Gastrocnemius medialis (tissue), 4 donors: ENCODE results near the gene CCDC174. TPM values are rescaled to one million over a fixed set of nuclear protein-coding genes. Genes with fewer than 3 reads are reported as not detected.
A peak's percentile ranks its signal among the peaks of the same experiment; 100 is the strongest.
"Not testable (repeated sequence)": the region's sequence is repeated elsewhere in the genome, so short reads cannot be mapped to it uniquely, and the experiment has no call there.

Experiments used
- ATAC-seq, 2 donors: fragments of 150-250 bp; one replicate each; pipeline ENCODE4 v1.9.1; 2016
- DNase-seq, 2 donors: peaks; one replicate each; pipeline ENCODE4 v3.0.0-alpha.2; 2019
- H3K27ac ChIP-seq, 4 donors: fragments of 200-600 bp; sonication (generic); 1 replicate in 1 of 4; 2 replicates in 3 of 4; pipeline ENCODE4 v1.5.1; 2016 to 2018; ENCODE audit warnings: mild to moderate bottlenecking in 2 of 4, moderate library complexity in 1 of 4
- H3K27me3 ChIP-seq, 3 donors: fragments of 200-600 bp; sonication (generic) in 2 of 3; 1 replicate in 1 of 3; 2 replicates in 2 of 3; pipeline versions ENCODE4 v1.5.1 to v1.6.0; 2016 to 2019; ENCODE audit warnings: mild to moderate bottlenecking in 1 of 3, moderate library complexity in 1 of 3
- H3K36me3 ChIP-seq, 2 donors: fragments of 200-600 bp; sonication (generic) in 1 of 2; one replicate each; pipeline ENCODE4 v1.5.1; 2017 to 2018
- H3K4me1 ChIP-seq, 2 donors: fragments of 200-600 bp; sonication (generic) in 1 of 2; one replicate each; pipeline ENCODE4 v1.5.1; 2016 to 2017; ENCODE audit warnings: mild to moderate bottlenecking in 2 of 2
- H3K4me3 ChIP-seq, 4 donors: fragments of 200-600 bp; sonication (generic) in 3 of 4; 1 replicate in 1 of 4; 2 replicates in 3 of 4; pipeline ENCODE4 v1.5.1; 2016 to 2019; ENCODE audit warnings: mild to moderate bottlenecking in 2 of 4
- H3K9me3 ChIP-seq, 3 donors: fragments of 200-600 bp; sonication (generic) in 2 of 3; 1 replicate in 1 of 3; 2 replicates in 2 of 3; pipeline ENCODE4 v1.5.1; 2016 to 2019
- POLR2A ChIP-seq, 2 donors: fragments of 450-650 bp; IDR thresholded peaks; one replicate each; pipeline ENCODE4 v1.6.1; 2017; ENCODE audit warnings: antibody characterized with exemption in 2 of 2, mild to moderate bottlenecking in 2 of 2, moderate library complexity in 2 of 2
- in situ Hi-C, 4 donors: fragments of 200-750 bp; cut with MboI; loops; one replicate each; pipeline versions ENCODE4 v1.15.0 to v1.8.0; 2017; ENCODE audit warnings: low sequenced_read_pairs in 4 of 4
- intact Hi-C: fragments of 100-400 bp; cut with DNase I; formaldehyde crosslinking; loops from one replicate; pipeline ENCODE4 v1.15.1; 2023; ENCODE audit warnings: low total_unique reads
- total RNA-seq, 4 donors: library from RNA; depleted of rRNA; stranded (reverse); fragments of >200 nt; gene quantifications; one replicate each; pipeline versions ENCODE4 v1.1.0 to v1.2.3, GENCODE V29; 2016
- TF ChIP-seq, protein P1 (sequence below), 5 experiments: fragments of 450-650 bp in 3 of 5; fragments of 200-600 bp in 2 of 5; sonication (generic) in 2 of 5; IDR thresholded peaks in 4 of 5; conservative IDR thresholded peaks in 1 of 5; 1 replicate in 4 of 5; 2 replicates in 1 of 5; pipeline ENCODE4 v1.5.1; 2016 to 2019; ENCODE audit warnings: antibody characterized with exemption in 5 of 5, mild to moderate bottlenecking in 3 of 5, moderate library complexity in 3 of 5

Gene CCDC174
- total RNA-seq, 4 donors from 2014 or later = 11.1 to 22.2 (median 14.8) TPM

DNA sequence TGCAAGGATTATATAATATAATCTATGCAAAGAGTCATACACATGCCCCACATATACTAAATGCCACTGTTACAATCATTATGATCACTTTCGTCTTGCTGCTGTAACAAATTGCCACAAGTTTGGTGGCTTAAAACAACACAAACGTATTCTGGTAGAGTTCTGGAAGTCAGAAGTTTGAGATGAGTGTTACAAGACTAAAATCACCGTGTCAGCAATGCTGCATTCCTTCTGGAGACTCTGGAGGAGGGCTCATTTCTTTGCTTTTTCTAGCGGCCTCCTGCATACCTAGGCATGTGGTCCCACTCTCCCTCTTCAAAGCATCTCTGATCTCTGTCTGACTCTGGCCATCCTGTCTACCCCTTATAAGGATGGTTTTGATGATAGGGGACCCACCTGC lies 1.4 kb upstream of the CCDC174 start:
- Histone ChIP-seq H3K27me3 (no peaks in the 10 kb centered on the region), H3K4me3 (no peak overlapping the region), H3K36me3 (peaks cover 0 to 13% of the 10 kb centered on the region in 2 donors), H3K4me1 (peaks cover 21 to 26% of the 10 kb centered on the region in 2 donors), H3K9me3 (no peaks in the 10 kb centered on the region), H3K27ac (no peak overlapping the region)
- ATAC-seq (no peak), DNase-seq (no peak)
- intact Hi-C loops (loop anchor here (5.0 to 10.0 kb wide), 3 partner anchors 143 to 525 kb away; partner anchors contain the start of genes CHCHD4, RBSN and TMEM43), in situ Hi-C loops (loop anchor here (25.0 kb wide), 4 partner anchors 262 to 437 kb away; partner anchors contain the start of genes MRPS25 (in 2 of the 4) and RBSN (in 1 of the 4))
- TF ChIP-seq, protein P1, sequence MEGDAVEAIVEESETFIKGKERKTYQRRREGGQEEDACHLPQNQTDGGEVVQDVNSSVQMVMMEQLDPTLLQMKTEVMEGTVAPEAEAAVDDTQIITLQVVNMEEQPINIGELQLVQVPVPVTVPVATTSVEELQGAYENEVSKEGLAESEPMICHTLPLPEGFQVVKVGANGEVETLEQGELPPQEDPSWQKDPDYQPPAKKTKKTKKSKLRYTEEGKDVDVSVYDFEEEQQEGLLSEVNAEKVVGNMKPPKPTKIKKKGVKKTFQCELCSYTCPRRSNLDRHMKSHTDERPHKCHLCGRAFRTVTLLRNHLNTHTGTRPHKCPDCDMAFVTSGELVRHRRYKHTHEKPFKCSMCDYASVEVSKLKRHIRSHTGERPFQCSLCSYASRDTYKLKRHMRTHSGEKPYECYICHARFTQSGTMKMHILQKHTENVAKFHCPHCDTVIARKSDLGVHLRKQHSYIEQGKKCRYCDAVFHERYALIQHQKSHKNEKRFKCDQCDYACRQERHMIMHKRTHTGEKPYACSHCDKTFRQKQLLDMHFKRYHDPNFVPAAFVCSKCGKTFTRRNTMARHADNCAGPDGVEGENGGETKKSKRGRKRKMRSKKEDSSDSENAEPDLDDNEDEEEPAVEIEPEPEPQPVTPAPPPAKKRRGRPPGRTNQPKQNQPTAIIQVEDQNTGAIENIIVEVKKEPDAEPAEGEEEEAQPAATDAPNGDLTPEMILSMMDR (IDR thresholded peaks at IDR 0.05 in 4 of 5, conservative IDR thresholded peaks at IDR 0.05 in 1 of 5) = no peak
- no peak for TF ChIP-seq POLR2A (IDR thresholded peaks at IDR 0.05)

DNA sequence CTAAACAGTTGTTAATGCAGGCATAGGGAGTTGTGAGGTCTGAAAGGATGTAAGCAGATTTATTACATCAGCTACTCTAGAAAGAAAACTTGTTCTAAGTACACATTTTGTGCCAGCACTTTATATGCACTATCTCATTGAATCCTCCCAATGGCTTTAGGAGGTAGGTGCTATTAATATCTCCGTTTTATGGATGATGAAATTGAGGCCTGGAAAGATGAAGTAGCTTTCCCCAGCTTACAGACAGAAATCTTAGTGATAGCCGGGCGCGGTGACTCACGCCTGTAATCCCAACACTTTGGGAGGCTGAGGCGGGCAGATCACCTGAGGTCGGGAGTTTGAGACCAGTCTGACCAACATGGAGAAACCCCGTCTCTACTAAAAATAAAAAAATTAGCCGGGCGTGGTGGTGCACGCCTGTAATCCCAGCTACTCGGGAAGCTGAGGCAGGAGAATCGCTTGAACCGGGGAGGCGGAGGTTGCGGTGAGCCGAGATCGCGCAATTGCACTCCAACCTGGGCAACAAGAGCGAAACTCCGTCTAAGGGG lies 872 bp downstream of the CCDC174 start:
- not testable (repeated sequence) for H3K9me3 ChIP-seq, ATAC-seq, H3K27me3 ChIP-seq, DNase-seq
- Histone ChIP-seq H3K4me1 (peaks cover 21 to 26% of the 10 kb centered on the region in 2 donors), H3K4me3 (peak overlapping the region; percentile 67 to 85 (median 78)), H3K27ac (peak overlapping the region; percentile 89 to 96 (median 90)), H3K36me3 (peaks cover 0 to 35% of the 10 kb centered on the region in 2 donors)
- intact Hi-C loops (loop anchor here (5.0 to 10.0 kb wide), 3 partner anchors 145 to 528 kb away; partner anchors contain the start of genes CHCHD4, RBSN and TMEM43), in situ Hi-C loops (loop anchor here (25.0 kb wide), 4 partner anchors 260 to 435 kb away; partner anchors contain the start of genes MRPS25 (in 2 of the 4) and RBSN (in 1 of the 4))

DNA sequence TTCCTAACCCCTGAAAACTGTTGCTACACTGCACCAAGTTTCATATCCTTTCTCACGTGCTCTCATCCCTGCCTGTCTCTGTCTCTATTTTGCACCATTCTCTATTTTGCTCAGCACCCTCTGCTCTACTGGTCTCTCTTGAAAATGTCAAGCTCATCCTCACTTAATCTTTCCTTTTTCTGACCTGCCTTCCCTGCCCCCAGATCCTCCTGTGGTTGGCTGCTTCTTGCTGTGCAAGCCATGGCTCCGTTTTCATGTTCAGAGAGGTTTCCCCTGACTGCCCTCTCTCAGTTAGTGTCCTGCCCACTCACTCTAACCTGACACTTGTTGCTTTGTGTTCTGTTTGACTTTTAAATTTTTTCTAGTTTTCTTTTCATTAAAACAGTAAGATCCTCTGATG lies 6.0 kb downstream of the CCDC174 start:
- TF ChIP-seq, protein P1 (IDR thresholded peaks at IDR 0.05 in 4 of 5, conservative IDR thresholded peaks at IDR 0.05 in 1 of 5) = no peak
- TF ChIP-seq POLR2A (IDR thresholded peaks at IDR 0.05) = no peak
- ATAC-seq (no peak), DNase-seq (no peak)
- H3K4me3 ChIP-seq = no peak overlapping the region
- no peak overlapping the region for H3K27ac ChIP-seq
- no peaks in the 10 kb centered on the region for H3K27me3 ChIP-seq
- intact Hi-C loops = loop anchor here (10.0 kb wide), 1 partner anchor 533 kb away; the partner anchor contains the start of genes CHCHD4 and TMEM43
- H3K36me3 ChIP-seq = peaks cover 3 to 86% of the 10 kb centered on the region in 2 donors
- in situ Hi-C loops = loop anchor here (25.0 kb wide), 4 partner anchors 255 to 430 kb away; partner anchors contain the start of genes MRPS25 (in 2 of the 4) and RBSN (in 1 of the 4)
- H3K9me3 ChIP-seq = no peaks in the 10 kb centered on the region
- peaks cover 16 to 17% of the 10 kb centered on the region in 2 donors for H3K4me1 ChIP-seq

DNA sequence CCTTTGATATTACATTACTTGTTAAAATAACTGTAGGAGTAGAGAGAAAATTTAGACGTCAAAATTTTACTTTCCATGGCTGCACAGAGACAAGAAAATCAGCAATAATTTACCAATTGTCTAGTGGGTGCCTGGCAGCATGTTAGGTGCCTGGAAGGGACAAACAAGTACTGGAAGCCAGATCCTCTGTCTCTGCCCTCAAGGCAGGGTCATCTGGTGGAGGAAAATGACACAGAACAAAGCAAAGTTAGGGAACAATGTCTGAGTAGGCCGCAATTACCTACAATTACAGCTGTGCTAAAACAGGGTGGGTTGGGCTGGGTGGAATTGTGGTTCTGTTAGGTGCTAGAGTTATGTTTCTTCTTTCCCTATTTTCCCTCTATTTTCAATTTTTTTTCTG lies 7.4 kb downstream of the CCDC174 start:
- intact Hi-C loops = loop anchor here (10.0 kb wide), 1 partner anchor 534 kb away; the partner anchor contains the start of genes CHCHD4 and TMEM43
- Histone ChIP-seq H3K27ac (no peak overlapping the region), H3K4me3 (no peak overlapping the region), H3K9me3 (no peaks in the 10 kb centered on the region), H3K36me3 (peaks cover 3 to 100% of the 10 kb centered on the region in 2 donors), H3K4me1 (peaks cover 2 to 3% of the 10 kb centered on the region in 2 donors), H3K27me3 (no peaks in the 10 kb centered on the region)
- in situ Hi-C loops = loop anchor here (25.0 kb wide), 4 partner anchors 253 to 428 kb away; partner anchors contain the start of genes MRPS25 (in 2 of the 4) and RBSN (in 1 of the 4)
- ATAC-seq = no peak
- no peak for TF ChIP-seq POLR2A (IDR thresholded peaks at IDR 0.05)
- TF ChIP-seq, protein P1 (IDR thresholded peaks at IDR 0.05 in 4 of 5, conservative IDR thresholded peaks at IDR 0.05 in 1 of 5) = no peak
- DNase-seq = no peak

DNA sequence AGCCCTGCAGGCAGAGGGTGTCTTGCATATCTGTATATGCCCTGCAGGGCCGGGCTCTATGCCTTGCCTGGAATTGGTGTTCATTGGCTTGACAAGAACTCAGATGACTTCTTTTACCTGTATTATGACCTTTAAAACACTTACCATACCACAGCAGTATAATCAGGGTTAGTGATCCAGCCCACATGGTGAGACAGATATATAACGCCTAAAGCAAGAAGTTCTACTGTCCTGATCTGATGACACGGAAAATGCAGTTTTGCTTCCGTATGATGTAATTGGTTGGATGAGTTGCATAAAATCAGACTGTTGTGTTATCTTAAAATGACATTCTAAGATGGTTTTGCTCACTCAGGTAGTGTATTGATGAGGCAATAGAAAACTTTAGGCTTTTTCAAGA lies 9.4 kb downstream of the CCDC174 start:
- Histone ChIP-seq H3K27me3 (no peaks in the 10 kb centered on the region), H3K27ac (no peak overlapping the region), H3K4me3 (no peak overlapping the region), H3K36me3 (peaks cover 3 to 100% of the 10 kb centered on the region in 2 donors), H3K4me1 (no peaks in the 10 kb centered on the region), H3K9me3 (no peaks in the 10 kb centered on the region)
- TF ChIP-seq, protein P1 (IDR thresholded peaks at IDR 0.05 in 4 of 5, conservative IDR thresholded peaks at IDR 0.05 in 1 of 5) = no peak
- no peak for TF ChIP-seq POLR2A (IDR thresholded peaks at IDR 0.05)
- in situ Hi-C loops = loop anchor here (25.0 kb wide), 4 partner anchors 251 to 426 kb away; partner anchors contain the start of genes MRPS25 (in 2 of the 4) and RBSN (in 1 of the 4)
- DNase-seq (no peak), ATAC-seq (no peak)
- intact Hi-C loops = loop anchor here (10.0 kb wide), 1 partner anchor 924 kb away; no protein-coding TSS in a partner anchor
